ENCODE data around the gene SCN5A.

- TF ChIP-seq CTCF (conservative IDR thresholded peaks at IDR 0.05) (no peak), EZH2 (IDR thresholded peaks at IDR 0.05; ENCODE audit: low read depth) (no peak)
Measured at GRCh38 chr3:38558864-38559263, 90.6 kb downstream of the SCN5A start.

Data from PC-9 (cell line).